GM12878 (cell line): Measurements from ENCODE around the gene LRRC4B. TPM values are rescaled to one million over a fixed set of nuclear protein-coding genes. Genes with fewer than 3 reads are reported as not detected.

Experiments used
- ASH2L ChIP-seq: fragments of 300-600, 200-600 bp; sonication (generic); IDR thresholded peaks from 2 replicates; pipeline ENCODE4 v1.6.1; 2017; ENCODE audit warnings: low read depth, mild to moderate bottlenecking, borderline replicate concordance
- BCL11A ChIP-seq: IDR thresholded peaks from 2 replicates; pipeline ENCODE4 v1.6.1; 2011; ENCODE audit warnings: low read depth, low read length
- CHD4 ChIP-seq: fragments of 200-600 bp; sonication (generic); IDR thresholded peaks from 2 replicates; pipeline ENCODE4 v1.6.1; 2016; ENCODE audit warnings: mild to moderate bottlenecking
- EP300 ChIP-seq, 2 experiments: fragments of 150-350 bp in 1 of 2; IDR thresholded peaks; 2 replicates each; pipeline ENCODE4 v1.6.1; 2011 to 2012; ENCODE audit warnings: low read depth in 2 of 2, low read length in 2 of 2, borderline replicate concordance in 1 of 2, improper control_type of control experiment in 1 of 2, inconsistent platforms in 1 of 2; ENCODE audit not compliant: control insufficient read depth in 1 of 2
- ESRRA ChIP-seq: IDR thresholded peaks from 2 replicates; pipeline ENCODE4 v1.6.1; 2012; ENCODE audit warnings: mild to moderate bottlenecking, low read length, improper control_type of control experiment
- IKZF2 ChIP-seq, 2 experiments: fragments of 450-650 bp; IDR thresholded peaks; 2 replicates each; pipeline ENCODE4 v1.6.1; 2017; ENCODE audit warnings: mild to moderate bottlenecking in 2 of 2, moderate library complexity in 2 of 2
- KLF5 ChIP-seq: fragments of 450-650 bp; IDR thresholded peaks from 2 replicates; pipeline ENCODE4 v1.6.1; 2014; ENCODE audit warnings: mild to moderate bottlenecking; ENCODE audit not compliant: partially characterized antibody
- MTA2 ChIP-seq: fragments of 450-650 bp; IDR thresholded peaks from 2 replicates; pipeline ENCODE4 v1.6.1; 2016; ENCODE audit warnings: low read depth, mild to moderate bottlenecking, moderate library complexity
- NR2C1 ChIP-seq: fragments of 450-650 bp; IDR thresholded peaks from 2 replicates; pipeline ENCODE4 v1.6.1; 2017; ENCODE audit warnings: antibody characterized with exemption, mild to moderate bottlenecking, moderate library complexity
- NR2C2 ChIP-seq: IDR thresholded peaks from 2 replicates; pipeline ENCODE4 v1.6.1; 2011; ENCODE audit warnings: borderline replicate concordance, low read depth; ENCODE audit not compliant: control insufficient read depth, insufficient read length
- RAD21 ChIP-seq: IDR thresholded peaks from 2 replicates; pipeline ENCODE4 v1.6.1; 2011; ENCODE audit warnings: mild to moderate bottlenecking, low read depth, low read length, moderate library complexity; ENCODE audit not compliant: insufficient read depth
- RELA ChIP-seq: fragments of 450-650 bp; IDR thresholded peaks from 2 replicates; pipeline ENCODE4 v1.8.0; 2014; ENCODE audit warnings: borderline replicate concordance; ENCODE audit not compliant: partially characterized antibody
- RUNX3 ChIP-seq: IDR thresholded peaks from 2 replicates; pipeline ENCODE4 v1.6.1; 2012; ENCODE audit warnings: low read length, inconsistent platforms
- SMARCA5 ChIP-seq: fragments of 450-650 bp; IDR thresholded peaks from 2 replicates; pipeline ENCODE4 v1.6.1; 2017; ENCODE audit warnings: mild to moderate bottlenecking
- SREBF2 ChIP-seq: IDR thresholded peaks from 2 replicates; pipeline ENCODE4 v1.6.1; 2012; ENCODE audit warnings: mild to moderate bottlenecking, low read length
- ZNF217 ChIP-seq: fragments of 450-650 bp; IDR thresholded peaks from 2 replicates; pipeline ENCODE4 v1.6.1; 2017; ENCODE audit warnings: antibody characterized with exemption, mild to moderate bottlenecking
- ZNF622 ChIP-seq: fragments of 450-650 bp; IDR thresholded peaks from 2 replicates; pipeline ENCODE4 v1.6.1; 2017; ENCODE audit warnings: mild to moderate bottlenecking, inconsistent platforms
- polyA plus RNA-seq, 11 experiments: library from polyadenylated mRNA; depleted of rRNA in 4 of 11; unstranded in 6 of 11; stranded (reverse) in 5 of 11; fragments of >200 nt; fragmentation: Nextera tagmentation in 4 of 11; fragmentation: Illumina TruSeq in 1 of 11; extraction: Ambion mirVana in 4 of 11; extraction: Trizol in 1 of 11; gene quantifications; 1 replicate in 1 of 11; 2 replicates in 10 of 11; pipeline versions ENCODE4 v1.2.1 to v1.2.3, GENCODE V29; 2011 to 2016; ENCODE audit warnings: inconsistent platforms in 2 of 11, missing spikeins in 2 of 11, low read depth in 1 of 11
- total RNA-seq, 4 experiments: library from RNA; depleted of rRNA in 3 of 4; stranded (reverse); fragments of >200 nt in 3 of 4; fragmentation: Illumina TruSeq in 1 of 4; extraction: Trizol in 1 of 4; gene quantifications; 2 replicates each; pipeline versions ENCODE4 v1.2.1 to v1.2.3, GENCODE V29; 2013 to 2021
- TF ChIP-seq, protein P1 (sequence below): fragments of 450-650 bp; IDR thresholded peaks from 2 replicates; pipeline ENCODE4 v1.6.1; 2017; ENCODE audit warnings: mild to moderate bottlenecking, moderate library complexity
- TF ChIP-seq, protein P2 (sequence below): fragments of 450-650 bp; formaldehyde crosslinking; IDR thresholded peaks from 2 replicates; pipeline ENCODE4 v1.4.0; 2022; ENCODE audit warnings: mild to moderate bottlenecking, moderate library complexity
- TF ChIP-seq, protein P3 (sequence below), 3 experiments: IDR thresholded peaks in 2 of 3; conservative IDR thresholded peaks in 1 of 3; 2 replicates each; pipeline ENCODE4 v1.5.1; 2011; ENCODE audit warnings: low read depth in 3 of 3, low read length in 3 of 3, mild to moderate bottlenecking in 3 of 3, control low read depth in 2 of 3, moderate library complexity in 2 of 3, inconsistent platforms in 1 of 3, mixed read lengths in 1 of 3; ENCODE audit not compliant: control insufficient read depth in 2 of 3, insufficient read depth in 1 of 3; ENCODE audit errors: extremely low read depth in 1 of 3
- TF ChIP-seq, protein P4 (sequence below): IDR thresholded peaks from 2 replicates; pipeline ENCODE4 v1.6.1; 2011; ENCODE audit warnings: low read depth, low read length, improper control_type of control experiment, borderline replicate concordance

The LRRC4B gene
- total and polyA plus RNA-seq, 10 of the 15 experiments (the other 5 are each of a cell fraction or from before 2014, with no cell fraction given): 0.14 TPM; not detected in 9

GRCh38 chr19:50537769-50538230 lies 30.4 kb downstream of the LRRC4B start (continued):
- peak; percentile 90 for TF ChIP-seq NR2C1
- no peak for TF ChIP-seq EP300 (IDR thresholded peaks at IDR 0.05; ENCODE audit: borderline replicate concordance in 1 of 2, control insufficient read depth in 1 of 2, low read depth in 2 of 2, low read length in 2 of 2)
- TF ChIP-seq RELA: no peak
- TF ChIP-seq CHD4: no peak
- TF ChIP-seq IKZF2 (IDR thresholded peaks at IDR 0.05): peak in 1 of 2 experiments; percentile 31; a peak in 1 of 4 replicates
- TF ChIP-seq, protein P1, sequence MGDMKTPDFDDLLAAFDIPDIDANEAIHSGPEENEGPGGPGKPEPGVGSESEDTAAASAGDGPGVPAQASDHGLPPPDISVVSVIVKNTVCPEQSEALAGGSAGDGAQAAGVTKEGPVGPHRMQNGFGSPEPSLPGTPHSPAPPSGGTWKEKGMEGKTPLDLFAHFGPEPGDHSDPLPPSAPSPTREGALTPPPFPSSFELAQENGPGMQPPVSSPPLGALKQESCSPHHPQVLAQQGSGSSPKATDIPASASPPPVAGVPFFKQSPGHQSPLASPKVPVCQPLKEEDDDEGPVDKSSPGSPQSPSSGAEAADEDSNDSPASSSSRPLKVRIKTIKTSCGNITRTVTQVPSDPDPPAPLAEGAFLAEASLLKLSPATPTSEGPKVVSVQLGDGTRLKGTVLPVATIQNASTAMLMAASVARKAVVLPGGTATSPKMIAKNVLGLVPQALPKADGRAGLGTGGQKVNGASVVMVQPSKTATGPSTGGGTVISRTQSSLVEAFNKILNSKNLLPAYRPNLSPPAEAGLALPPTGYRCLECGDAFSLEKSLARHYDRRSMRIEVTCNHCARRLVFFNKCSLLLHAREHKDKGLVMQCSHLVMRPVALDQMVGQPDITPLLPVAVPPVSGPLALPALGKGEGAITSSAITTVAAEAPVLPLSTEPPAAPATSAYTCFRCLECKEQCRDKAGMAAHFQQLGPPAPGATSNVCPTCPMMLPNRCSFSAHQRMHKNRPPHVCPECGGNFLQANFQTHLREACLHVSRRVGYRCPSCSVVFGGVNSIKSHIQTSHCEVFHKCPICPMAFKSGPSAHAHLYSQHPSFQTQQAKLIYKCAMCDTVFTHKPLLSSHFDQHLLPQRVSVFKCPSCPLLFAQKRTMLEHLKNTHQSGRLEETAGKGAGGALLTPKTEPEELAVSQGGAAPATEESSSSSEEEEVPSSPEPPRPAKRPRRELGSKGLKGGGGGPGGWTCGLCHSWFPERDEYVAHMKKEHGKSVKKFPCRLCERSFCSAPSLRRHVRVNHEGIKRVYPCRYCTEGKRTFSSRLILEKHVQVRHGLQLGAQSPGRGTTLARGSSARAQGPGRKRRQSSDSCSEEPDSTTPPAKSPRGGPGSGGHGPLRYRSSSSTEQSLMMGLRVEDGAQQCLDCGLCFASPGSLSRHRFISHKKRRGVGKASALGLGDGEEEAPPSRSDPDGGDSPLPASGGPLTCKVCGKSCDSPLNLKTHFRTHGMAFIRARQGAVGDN: peak; percentile 57
- TF ChIP-seq, protein P2, sequence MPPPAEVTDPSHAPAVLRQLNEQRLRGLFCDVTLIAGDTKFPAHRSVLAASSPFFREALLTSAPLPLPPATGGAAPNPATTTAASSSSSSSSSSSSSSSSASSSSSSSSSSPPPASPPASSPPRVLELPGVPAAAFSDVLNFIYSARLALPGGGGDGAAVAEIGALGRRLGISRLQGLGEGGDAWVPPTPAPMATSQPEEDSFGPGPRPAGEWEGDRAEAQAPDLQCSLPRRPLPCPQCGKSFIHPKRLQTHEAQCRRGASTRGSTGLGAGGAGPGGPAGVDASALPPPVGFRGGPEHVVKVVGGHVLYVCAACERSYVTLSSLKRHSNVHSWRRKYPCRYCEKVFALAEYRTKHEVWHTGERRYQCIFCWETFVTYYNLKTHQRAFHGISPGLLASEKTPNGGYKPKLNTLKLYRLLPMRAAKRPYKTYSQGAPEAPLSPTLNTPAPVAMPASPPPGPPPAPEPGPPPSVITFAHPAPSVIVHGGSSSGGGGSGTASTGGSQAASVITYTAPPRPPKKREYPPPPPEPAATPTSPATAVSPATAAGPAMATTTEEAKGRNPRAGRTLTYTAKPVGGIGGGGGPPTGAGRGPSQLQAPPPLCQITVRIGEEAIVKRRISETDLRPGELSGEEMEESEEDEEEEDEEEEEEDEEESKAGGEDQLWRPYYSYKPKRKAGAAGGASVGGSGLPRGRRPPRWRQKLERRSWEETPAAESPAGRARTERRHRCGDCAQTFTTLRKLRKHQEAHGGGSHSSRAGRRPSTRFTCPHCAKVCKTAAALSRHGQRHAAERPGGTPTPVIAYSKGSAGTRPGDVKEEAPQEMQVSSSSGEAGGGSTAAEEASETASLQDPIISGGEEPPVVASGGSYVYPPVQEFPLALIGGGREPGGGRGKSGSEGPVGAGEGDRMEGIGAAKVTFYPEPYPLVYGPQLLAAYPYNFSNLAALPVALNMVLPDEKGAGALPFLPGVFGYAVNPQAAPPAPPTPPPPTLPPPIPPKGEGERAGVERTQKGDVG: no peak
- TF ChIP-seq KLF5: no peak
- TF ChIP-seq RUNX3: peak; percentile 14; the same call in 1 of the 2 replicates
- TF ChIP-seq BCL11A: no peak
- no peak for TF ChIP-seq ZNF217
- 0 out of 2 replicates have a peak, but pooled peaks have one; percentile 33 for TF ChIP-seq SMARCA5
- TF ChIP-seq, protein P3, sequence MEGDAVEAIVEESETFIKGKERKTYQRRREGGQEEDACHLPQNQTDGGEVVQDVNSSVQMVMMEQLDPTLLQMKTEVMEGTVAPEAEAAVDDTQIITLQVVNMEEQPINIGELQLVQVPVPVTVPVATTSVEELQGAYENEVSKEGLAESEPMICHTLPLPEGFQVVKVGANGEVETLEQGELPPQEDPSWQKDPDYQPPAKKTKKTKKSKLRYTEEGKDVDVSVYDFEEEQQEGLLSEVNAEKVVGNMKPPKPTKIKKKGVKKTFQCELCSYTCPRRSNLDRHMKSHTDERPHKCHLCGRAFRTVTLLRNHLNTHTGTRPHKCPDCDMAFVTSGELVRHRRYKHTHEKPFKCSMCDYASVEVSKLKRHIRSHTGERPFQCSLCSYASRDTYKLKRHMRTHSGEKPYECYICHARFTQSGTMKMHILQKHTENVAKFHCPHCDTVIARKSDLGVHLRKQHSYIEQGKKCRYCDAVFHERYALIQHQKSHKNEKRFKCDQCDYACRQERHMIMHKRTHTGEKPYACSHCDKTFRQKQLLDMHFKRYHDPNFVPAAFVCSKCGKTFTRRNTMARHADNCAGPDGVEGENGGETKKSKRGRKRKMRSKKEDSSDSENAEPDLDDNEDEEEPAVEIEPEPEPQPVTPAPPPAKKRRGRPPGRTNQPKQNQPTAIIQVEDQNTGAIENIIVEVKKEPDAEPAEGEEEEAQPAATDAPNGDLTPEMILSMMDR (IDR thresholded peaks at IDR 0.05 in 2 of 3, conservative IDR thresholded peaks at IDR 0.05 in 1 of 3; ENCODE audit: control insufficient read depth in 2 of 3, extremely low read depth in 1 of 3, insufficient read depth in 1 of 3, low read depth in 3 of 3, low read length in 3 of 3): peak; percentile 77 to 83 (median 82)
- peak; percentile 58 for TF ChIP-seq RAD21
- TF ChIP-seq ZNF622: no peak
- TF ChIP-seq SREBF2: no peak
- TF ChIP-seq, protein P4, sequence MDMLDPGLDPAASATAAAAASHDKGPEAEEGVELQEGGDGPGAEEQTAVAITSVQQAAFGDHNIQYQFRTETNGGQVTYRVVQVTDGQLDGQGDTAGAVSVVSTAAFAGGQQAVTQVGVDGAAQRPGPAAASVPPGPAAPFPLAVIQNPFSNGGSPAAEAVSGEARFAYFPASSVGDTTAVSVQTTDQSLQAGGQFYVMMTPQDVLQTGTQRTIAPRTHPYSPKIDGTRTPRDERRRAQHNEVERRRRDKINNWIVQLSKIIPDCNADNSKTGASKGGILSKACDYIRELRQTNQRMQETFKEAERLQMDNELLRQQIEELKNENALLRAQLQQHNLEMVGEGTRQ: no peak
- TF ChIP-seq ESRRA: no peak
- peak; percentile 41; the same call in 1 of the 2 replicates for TF ChIP-seq MTA2
- TF ChIP-seq ASH2L: no peak
- peak; percentile 55 for TF ChIP-seq NR2C2
